T-helper 1 cell (primary cell): ENCODE data around the gene NHLH2.

ENCODE experiments used
- DNase-seq, 5 donors: peaks; one replicate each; pipeline ENCODE4 v3.0.0-alpha.2; 2012 to 2020
- total RNA-seq, 4 donors: gene quantifications; one replicate each; lab custom pipeline; 2026; lab: John Stamatoyannopoulos, UW

The NHLH2 gene
- total RNA-seq, result 0 reads per million in 4 donors

DNA sequence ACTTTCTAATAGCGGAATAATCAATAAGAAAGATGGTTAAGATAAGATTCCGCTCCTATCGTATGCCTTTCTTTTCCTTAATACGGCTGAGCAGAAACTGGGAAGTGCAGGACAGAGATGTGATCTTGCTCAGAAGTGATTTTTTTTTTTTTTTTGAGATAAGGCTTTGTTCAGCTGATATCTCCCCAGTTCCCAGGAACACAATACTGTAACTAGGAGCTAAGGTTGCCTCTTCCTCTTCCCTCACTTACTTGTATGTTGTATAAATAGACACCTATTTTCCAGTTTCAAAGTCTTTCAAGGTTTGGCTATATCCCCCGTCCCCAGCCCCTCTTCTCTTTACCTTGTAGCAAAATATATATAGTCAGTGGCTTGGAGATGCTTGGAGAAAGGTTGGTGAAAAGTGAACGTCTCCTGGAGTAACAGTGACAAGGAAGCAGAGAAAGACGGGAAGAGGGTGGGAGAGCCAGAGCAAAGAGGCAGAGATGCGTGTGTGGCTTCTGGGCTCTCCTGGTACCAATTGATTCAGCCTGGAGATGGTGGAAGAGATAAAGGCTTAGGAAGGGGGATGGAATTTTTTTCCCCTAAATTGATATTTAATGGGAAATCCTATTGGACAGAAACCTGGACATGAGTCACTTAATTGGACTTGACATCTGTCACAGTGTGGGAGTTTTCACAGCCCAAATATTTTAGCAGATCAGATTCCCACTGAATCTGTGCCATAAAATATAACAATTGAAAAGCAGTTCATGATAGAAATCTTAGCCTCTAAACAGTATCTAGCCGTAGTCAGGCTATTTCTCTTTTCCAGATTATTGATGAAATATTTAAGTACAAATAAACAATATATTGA, at the start of gene NHLH2:
TSS of gene NHLH2 (minus strand) at position 522 of the 856 bp plus-strand sequence. CDS start 2,754 bp downstream, outside the sequence.
- DNase-seq, result no peak

DNA sequence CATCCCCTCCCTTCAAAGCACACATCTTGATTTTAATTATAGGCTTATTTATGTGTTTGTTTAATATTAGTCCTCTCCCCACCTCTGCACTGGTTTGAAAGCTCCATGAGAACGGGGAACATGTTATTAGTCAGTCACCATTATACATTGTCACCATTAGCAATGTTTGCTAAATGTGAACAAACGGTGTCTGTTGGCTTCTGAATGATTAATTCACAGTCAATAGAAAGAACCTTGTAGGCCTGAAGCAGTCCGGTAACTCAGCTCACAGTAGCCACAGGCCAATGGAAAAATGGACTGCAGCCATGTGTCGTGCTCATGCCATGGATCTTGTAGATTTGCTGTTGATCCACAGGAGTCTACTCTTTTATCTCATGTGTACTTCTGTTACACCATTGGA, 49.7 kb upstream of the NHLH2 start:
- DNase-seq, result no peak

DNA sequence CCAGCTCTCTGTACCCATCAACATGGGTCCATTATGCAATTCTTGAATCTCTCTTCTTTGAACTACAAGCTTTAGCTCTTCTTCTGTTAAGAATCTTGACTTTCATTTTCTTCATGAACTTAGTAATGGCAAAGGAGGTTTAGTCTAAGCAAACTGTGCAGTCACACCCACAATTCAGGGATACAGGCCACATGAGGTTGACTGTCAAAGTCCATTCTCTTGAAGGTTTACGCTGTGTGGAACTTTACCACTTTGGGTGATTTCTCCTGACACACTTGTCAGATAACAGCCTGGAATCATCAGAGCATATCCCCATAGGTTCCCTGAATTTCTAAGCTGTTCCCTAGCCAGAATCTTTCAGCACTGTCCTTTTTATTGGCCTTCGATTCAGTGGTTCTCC, 48.0 kb upstream of the NHLH2 start:
- no peak for DNase-seq

DNA sequence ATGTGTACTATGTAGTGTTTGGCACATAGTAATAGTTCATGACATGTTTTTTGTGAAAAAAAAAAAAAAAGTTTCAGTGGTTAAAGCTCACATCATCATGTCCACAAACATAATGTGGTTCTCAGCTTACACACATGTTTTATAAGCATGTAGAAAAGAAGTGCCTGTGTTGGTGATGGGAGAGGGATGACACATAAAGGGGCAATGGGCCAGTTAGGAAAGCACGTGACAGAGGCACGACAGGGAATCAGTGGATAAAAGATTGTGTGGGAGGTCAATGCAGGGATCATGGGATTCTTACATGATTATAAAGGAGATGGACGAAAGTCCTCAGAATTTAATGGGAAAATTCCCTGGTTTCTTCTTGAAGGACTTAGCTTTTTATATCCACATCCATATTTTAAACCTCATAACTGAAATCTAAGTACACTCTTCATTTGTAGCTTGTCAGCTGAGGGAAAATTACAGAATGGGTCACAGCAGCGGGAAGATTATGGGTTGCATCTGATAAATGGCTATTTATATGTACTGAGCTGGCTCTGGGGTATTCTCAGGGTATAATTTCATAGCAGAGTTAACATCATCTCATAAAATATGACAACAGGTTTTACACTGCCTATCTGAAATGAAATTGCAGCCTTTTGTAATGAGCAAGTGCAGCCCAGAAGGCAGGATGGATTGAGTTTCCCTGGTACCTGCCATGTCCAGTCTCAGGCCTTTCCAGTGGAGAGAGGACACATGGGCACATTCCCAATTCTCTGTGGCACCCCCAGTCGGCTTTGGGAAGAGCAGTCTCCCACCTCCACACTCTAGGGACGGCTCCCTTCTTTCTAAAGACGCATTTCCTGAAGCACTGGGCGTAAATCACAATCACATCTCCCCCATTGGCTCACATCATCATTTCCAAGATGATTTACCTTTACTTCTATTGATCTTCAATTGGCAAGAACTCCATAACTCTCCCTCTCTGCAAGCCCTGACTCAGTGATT, 42.3 kb upstream of the NHLH2 start:
- DNase-seq, result no peak

DNA sequence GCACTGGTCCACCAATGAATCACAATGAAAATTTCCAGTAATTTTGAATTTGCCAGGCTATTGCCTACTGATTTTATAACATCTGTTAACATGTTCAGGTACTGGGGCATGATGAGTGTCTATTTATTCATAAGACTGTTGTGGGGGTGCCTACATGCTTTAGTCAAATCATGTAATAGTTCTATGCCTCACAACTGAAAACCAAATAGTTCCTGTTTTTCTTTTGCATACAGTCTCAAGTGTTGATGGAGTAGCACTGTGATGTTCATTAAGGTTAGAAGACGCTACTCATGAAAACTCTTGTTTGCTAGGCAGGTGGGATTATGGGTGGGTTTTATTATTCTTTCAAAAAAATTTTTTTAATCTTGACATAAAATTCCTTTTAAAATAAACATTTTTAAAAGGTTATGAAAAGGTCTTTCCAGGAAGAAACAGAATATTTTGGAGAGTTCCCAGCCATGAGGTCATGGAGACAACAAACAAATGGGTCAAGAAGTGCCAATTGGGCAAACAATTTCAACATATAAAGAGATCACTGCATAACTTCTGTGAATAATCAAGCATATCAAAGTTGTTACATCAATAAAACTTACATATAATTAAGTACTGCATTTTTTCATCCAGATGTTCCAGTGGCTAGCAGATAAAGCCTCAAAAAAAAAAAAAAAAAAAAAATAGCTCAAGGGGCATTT, 40.2 kb upstream of the NHLH2 start:
- DNase-seq, result no peak

DNA sequence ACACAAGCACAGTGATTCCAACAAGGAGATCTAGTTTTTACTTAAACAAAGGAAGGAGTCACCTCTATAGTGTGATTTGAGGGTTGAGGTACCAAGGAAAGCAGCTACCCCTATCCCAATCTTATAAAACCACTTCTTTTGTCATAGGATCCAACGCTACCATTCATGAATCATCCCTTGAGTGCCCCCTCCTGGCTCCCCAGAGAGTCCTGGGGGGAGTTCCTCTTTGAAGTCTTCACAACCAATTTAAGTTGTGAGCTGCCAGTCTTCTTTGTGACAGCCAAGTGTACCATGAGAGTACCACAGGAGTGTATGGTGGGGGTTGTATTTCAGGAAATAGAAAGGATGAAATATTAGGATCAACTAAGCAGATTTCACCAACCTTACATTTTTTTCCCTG, 39.1 kb upstream of the NHLH2 start:
- no peak for DNase-seq

DNA sequence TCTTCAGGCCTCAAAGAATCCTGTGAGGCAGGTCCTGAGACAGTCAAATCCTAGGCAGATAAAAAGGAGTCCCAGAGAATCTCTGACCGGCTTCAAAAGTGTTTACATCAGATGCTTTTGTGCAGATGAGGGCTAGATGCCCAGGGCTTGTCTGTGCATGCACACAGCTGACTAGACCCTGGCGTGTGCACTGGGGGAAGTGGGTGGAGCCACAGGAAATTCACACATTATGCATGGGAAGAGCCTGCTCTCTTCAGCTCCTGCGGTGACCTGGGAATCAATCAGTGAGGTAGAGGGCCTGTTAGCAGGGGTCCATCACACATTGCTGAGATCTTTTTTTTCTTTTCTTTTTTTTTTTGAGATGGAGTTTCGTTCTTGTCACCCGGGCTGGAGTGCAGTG, 36.6 kb upstream of the NHLH2 start:
- DNase-seq, result no peak

DNA sequence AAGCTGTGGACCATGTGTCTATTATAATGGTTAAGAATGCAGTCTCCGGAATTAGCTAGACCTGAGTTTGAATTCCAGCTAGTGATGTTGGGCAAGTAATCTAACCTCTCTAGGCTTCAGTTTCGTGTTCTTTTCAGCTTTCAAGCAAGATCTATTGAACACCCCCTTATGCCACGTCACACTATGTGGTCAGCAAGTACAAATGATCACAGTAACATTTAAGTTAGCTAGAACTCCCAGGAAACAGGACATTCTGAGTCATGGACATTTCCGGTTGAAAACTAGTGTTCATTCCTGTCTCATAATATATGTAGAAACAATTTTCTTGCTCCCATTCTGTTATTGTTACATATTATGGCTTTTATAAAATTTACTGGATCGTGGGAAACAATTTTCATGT, 34.0 kb upstream of the NHLH2 start:
- DNase-seq, result no peak

DNA sequence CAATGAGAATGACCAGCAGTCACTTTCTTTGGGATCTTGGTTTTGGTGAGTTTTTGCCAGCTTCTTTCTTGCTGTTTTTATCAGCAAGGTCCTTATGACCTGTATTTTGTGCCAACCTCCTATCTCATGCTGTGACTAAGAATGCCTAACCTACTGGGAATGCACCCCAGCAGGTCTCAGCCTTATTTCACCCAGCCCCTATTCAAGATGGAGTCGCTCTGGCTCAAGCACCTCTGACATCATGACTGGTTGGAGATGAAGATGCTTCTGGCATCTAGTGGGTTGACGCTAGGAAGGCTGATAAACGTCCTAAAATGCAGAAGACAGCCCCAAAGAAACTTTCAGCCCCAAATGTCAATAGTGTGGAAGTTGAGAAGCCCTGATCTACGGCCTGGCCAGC, 33.6 kb upstream of the NHLH2 start:
- no peak for DNase-seq

DNA sequence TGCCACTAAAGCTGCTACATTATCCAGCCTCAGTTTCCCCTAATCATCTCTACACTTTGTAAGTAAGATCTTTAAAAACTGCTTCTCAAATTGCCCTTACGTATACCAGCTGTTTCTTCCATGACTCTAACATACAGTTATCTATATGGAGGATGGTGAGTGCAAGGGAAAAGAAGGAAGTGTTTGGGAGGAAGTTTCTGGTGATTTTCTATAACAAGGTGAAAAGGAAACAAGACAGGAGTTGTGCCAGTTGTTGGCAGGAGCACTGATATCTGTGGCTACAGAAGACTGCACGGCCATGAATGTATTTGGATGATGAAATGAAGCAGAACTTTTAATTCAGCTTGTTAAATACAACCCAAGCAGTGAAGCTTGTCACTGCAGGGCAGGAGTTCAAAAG, 32.3 kb upstream of the NHLH2 start:
- no peak for DNase-seq

DNA sequence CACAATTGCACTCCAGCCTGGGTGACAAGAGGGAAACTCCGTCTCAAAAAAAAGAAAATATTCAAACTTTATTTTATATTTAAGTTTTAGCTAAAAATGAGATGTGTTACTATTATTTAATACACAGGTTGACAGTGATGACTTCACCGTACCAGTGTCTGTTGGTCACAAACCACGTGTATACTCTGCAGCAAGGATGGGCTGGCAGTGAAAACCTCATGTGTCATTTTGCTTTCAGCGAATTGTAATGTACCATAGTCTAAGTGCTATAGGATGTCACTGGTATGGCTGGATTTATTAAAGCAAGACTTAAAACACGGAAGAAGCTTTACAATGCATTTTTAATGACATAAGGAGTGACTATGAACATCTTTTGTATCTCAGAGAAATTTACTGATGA, 28.1 kb upstream of the NHLH2 start:
- no peak for DNase-seq

DNA sequence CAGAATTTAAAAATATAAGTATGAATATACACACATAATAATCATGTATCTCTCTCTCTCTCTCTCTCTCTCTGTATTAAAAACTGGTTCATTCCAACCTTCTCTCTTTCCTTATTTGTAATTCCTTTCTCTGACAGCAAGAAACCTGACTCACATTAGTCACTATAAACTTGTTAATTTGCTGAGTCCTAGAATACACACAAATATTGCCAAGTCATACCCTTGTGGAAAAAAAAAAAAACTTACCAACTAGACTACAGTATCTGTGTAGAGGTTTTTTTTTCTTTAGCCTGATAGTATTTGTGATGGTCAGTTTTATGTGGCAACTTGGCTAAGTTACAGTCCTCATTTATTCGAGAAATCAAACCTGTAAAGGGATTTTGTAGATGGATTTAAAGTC, 26.3 kb upstream of the NHLH2 start:
- DNase-seq, result no peak

DNA sequence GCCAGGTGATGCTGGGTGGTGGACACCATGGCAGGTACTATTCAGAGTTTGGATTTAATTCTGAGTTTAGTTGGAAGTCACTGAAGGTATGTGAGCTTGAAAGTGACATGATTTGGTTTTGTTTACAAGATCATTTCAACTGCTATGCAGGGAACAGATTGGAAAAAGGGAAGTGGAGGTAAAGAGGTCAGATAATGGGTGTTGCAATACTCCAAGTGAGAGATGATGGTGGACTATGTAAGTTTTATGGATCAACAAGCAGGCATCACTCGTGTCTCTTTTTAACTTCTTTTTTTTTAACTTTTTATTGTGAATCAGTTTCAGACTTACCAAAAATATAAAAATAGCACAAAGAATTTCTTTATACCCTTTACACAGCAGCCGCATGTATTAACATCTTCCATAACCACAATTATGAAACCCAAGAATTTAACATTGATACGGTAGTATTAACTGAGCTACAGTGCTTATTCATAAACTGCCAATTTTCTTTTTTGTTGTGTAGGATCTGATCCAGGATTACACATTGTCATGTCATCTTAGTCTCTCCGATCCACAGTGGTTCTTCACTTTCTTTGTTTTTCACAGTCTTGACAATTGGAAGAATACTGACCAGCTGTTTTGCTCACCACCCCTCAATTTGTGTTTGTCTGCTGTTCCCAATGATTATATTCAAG, 24.9 kb upstream of the NHLH2 start:
- DNase-seq, result no peak

DNA sequence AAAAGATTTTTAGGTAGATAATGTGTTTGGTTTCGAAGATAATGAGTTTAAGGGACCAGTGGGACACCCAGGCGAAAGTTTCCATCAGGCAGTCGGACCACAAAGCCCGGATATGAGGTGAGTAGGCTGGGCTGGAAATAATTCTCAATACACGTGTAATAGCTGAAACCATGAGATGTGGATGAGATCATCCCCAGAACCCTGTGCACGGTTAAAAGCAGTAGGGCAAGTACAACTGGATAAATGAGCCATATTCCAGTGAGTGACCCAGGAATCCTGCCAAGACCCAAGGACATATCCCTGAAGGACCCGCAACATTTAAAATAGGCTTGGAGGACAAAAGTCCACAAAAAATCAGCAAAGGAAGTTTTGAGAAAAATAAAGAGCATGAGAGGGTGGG, 21.5 kb upstream of the NHLH2 start:
- no peak for DNase-seq

DNA sequence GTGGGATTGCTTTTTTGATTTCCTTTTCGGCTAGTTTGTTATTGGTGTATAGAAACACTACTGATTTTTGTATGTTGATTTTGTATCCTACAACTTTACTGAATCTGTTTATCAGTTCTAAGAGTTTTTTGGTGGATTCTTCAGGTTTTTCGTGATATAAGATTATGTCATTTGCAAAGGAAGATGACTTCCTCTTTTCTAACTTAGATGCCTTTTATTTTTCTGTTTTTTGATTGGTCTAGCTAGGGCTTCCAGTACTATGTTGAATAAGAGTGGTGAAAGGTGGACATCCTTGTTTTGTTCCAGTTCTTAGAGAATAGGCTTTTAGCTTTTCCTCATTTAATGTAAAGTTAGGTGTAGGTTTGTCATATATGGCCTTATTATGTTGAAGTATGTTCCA, 13.1 kb upstream of the NHLH2 start:
- DNase-seq, result no peak

DNA sequence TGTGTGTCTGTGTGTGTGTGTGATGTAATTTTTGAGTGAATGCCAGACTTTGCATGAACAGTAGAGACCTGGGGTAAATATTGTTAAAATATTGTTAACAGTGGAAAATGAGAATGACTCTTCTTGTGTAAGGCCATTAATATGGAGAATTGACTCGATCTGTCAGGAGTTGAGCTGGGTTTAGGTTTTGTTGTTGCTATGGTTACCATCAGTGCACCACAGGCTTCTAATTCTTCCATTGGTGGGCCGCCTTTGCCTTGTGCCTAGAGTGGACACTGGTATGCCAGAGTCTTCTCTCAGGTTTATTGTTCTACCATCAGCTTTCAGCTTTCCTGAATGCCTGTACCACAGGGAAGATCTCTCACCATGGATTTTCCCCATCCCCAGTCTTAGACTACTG, 10.0 kb upstream of the NHLH2 start:
- DNase-seq, result no peak

DNA sequence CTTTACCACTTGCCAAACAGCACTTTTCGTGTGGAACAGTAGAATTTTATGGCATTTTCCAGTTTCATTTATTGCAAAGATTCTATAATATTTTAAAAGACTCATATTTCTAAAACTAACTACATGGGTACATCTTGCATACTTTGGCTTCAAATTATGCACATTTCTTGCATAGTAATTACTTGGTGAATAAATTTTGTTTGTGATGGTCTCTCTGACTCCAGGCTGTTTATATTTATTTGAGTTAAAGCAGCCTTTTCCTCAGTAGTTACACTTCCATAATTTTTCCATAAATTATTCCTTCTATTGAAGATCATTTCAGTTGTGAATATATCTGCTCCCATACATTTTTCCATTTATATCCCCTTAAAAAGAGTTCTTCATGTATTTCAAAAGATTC, 6.9 kb upstream of the NHLH2 start:
- DNase-seq, result no peak

DNA sequence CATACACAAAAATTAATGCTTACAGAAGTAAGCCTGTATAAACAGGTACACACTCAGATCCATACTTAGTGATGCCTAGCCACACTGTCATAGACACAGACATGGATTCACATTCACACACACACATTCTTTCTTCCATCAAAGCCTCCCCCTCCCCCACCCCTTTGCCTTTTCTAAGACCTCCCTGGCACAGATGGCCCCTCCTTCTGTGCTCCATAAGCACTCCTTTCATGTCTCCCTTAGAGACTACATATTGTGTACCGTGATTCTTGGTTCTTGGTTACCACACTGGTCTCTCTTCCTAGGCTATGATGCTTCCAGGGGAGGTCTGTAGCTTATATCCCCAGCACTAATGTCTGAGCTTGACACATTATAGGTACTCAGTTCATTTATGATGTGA, 2.0 kb upstream of the NHLH2 start:
- no peak for DNase-seq

DNA sequence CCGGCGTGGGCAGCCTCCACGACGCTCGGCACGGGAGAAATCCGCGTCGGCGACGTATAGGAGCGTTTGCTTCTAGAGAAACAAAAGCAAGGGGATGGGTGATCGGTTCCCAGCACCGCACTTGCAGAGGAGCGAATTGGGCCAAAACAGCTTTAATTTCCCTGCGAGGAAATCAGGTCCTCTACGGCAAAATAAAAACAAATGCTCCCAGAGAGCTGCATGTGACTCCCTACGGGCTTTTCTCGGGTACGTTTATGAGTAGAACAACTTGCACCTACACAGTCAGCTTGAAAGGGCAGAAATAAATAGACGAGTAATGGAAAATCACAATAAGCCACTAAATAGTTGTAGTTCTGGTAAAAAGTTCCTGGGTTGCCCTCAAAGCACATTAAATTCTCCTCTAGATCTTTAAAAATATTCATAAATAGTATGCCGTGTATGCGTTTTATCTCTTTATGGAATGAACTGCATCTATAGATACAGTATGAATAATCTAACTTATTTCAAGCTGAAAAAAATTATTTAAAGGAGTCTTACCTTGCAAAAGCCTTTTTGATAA, 1.2 kb downstream of the NHLH2 start:
- no peak for DNase-seq

DNA sequence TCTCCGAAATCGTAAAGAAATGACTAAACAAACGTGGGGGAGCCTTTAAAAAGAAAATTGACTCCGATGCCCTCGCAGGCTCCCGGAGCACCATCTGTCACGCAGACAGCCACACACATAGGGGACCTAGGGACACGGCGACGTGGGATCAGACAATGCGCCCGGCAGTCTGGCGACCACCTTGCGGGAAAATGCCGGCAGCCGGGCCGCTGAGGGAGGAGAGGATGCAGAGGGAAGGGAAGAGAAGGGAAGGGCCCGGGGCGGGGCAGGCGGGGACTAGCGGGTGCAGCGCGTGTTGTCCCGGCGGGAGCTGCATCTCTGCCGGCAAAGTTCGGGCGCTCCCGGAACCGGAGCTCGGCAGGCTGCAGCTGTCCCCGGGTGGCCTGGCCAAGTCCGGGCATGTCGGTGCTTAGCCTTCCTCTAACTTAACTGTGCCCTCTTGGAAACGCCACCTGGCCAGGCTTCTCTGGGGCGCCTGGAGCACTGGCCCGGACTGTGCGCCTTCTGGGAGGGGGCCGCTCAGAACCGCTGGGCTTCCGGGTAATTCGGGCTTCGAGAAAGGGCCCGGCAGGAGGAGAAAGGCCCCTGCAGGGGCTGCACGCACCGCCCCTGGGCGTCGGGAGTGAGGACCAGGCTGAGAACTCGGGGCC, 1.8 kb downstream of the NHLH2 start:
- no peak for DNase-seq

DNA sequence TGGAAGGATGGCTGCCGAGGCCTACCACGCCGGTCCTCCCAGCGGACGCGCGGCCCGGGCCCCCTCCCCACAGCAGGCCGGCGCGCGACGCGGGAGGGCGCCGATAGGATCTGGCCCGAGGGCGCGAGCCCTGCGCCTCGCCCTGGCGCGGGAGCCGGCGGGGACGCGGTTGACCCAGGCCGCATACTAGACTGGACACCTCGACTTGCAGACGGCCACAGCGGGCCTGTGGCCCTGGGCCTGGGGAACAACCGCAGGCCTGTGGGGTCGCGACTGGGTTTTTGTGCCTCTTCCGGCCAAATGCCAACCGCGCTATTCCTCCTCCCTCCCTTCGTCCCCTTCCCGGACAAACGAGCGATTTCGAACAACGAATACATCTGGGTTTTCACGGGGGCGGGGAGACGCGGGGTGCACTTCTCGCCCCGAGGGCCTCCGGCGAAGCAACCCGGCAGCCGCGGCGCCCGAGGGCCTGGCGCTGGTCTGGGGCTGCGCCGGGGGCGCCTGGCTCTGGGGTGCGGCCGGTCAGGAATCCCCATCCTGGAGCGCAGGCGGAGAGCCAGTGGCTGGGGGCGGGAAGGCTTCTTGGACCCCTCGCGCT, 2.4 kb downstream of the NHLH2 start:
- no peak for DNase-seq
